Skeletal muscle tissue (tissue), 4 donors: ENCODE measurements around the gene PDE1C. TPM values are rescaled to one million over a fixed set of nuclear protein-coding genes. Genes with fewer than 3 reads are reported as not detected.
"Not testable (repeated sequence)": the region's sequence is repeated elsewhere in the genome, so short reads cannot be mapped to it uniquely, and the experiment has no call there.

Experiments used
- H3K27ac ChIP-seq: one replicate; pipeline ENCODE4 v1.7.0; 2013; ENCODE audit warnings: mild to moderate bottlenecking, low read depth, low read length, inconsistent platforms
- H3K27me3 ChIP-seq, 3 donors: one replicate each; pipeline ENCODE4 v1.7.0; 2013; ENCODE audit warnings: low read length in 3 of 3; ENCODE audit not compliant: control insufficient read depth in 3 of 3, insufficient read depth in 3 of 3
- H3K36me3 ChIP-seq, 3 donors: one replicate each; pipeline ENCODE4 v1.7.0; 2013; ENCODE audit warnings: low read length in 3 of 3; ENCODE audit not compliant: control insufficient read depth in 3 of 3, insufficient read depth in 3 of 3
- H3K4me1 ChIP-seq, 3 donors: one replicate each; pipeline ENCODE4 v1.7.0; 2013; ENCODE audit warnings: low read length in 3 of 3, mild to moderate bottlenecking in 3 of 3; ENCODE audit not compliant: control insufficient read depth in 3 of 3, insufficient read depth in 3 of 3
- H3K4me3 ChIP-seq, 3 donors: one replicate each; pipeline ENCODE4 v1.7.0; 2013; ENCODE audit warnings: low read length in 3 of 3
- H3K9ac ChIP-seq, 3 donors: one replicate each; pipeline ENCODE4 v1.7.0; 2013; ENCODE audit warnings: low read length in 3 of 3, mild to moderate bottlenecking in 3 of 3, moderate library complexity in 2 of 3, low read depth in 1 of 3
- H3K9me3 ChIP-seq, 3 donors: one replicate each; pipeline ENCODE4 v1.7.0; 2013; ENCODE audit warnings: low read length in 3 of 3; ENCODE audit not compliant: control insufficient read depth in 3 of 3
- total RNA-seq: library from RNA; depleted of rRNA; stranded (reverse); fragments of >200 nt; gene quantifications from one replicate; pipeline ENCODE4 v1.2.3, GENCODE V29; 2014
- donor health status: Osteomylitis.

Gene PDE1C
- total RNA-seq, 1 donor from 2014 or later: 2.1 TPM

DNA sequence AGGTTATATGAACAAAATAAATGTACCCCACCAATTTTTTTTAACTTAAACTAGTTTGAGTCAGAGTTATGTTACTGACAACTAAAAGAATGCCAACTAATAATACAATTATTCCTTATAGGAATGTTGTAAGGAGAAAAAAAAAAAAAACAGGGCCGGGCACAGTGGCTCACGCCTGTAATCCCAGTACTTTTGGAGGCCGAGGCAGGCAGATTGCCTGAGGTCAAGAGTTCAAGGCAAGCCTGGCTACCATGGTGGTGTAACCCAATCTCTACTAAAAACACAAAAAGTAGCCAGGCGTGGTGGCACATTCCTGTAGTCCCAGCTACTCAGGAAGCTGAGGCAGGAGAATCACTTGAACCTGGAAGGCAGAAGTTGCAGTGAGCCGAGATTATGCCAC, 6.6 kb upstream of the PDE1C start:
- H3K27me3 ChIP-seq, H3K9ac ChIP-seq, H3K4me1 ChIP-seq, H3K9me3 ChIP-seq, H3K4me3 ChIP-seq, H3K27ac ChIP-seq, H3K36me3 ChIP-seq: not testable (repeated sequence)

GRCh38 chr7:32075612-32076011, 5.4 kb upstream of the PDE1C start:
- Histone ChIP-seq H3K9me3 (no peaks in the 10 kb centered on the region), H3K4me3 (no peak overlapping the region), H3K36me3 (no peaks in the 10 kb centered on the region), H3K9ac (no peak overlapping the region), H3K27me3 (peaks cover 12 to 16% (median 15%) of the 10 kb centered on the region in 3 donors), H3K27ac (no peak overlapping the region), H3K4me1 (peaks cover 0 to 2% (median 0%) of the 10 kb centered on the region in 3 donors)

DNA sequence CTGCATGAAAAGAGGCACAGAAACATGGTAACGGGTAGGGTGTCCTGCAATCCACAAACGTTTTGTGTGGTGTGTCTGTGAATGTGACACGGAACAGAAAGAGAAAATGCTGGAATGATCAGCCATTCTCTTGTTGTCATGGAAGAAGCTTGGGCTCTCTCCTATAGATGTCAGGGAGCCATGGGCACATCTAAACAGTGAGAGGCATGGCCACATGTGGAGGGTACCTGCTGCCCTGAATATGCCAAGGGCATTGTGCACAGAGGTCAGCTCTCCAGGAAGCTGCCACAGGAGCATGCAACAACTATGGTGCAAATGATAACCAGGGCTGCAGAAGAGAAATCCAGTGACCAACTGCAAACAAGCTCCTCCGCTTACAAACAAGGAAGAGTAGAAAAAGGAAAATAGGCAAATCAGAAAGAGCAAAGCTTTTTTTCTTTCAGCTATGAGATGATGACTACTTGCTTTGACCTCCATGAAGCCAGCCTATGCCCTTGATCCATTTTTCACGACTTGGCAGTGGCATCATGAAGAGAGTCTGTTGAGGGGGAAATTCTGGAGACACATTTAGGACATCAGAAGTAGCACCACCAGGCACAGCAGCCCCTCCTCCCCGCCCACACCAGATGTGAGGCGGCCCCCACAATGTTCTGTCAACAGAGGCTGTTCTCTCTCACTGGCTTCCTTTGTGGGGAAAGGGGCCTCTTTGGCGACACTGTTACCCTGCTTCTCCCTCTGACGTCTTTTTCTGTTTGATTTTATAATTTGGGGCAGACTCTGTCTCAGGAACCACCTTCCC, 4.8 kb upstream of the PDE1C start:
- Histone ChIP-seq H3K4me3 (no peak overlapping the region), H3K9me3 (no peaks in the 10 kb centered on the region), H3K27me3 (peaks cover 16 to 22% (median 20%) of the 10 kb centered on the region in 3 donors), H3K4me1 (peaks cover 1 to 3% (median 2%) of the 10 kb centered on the region in 3 donors), H3K27ac (no peak overlapping the region), H3K9ac (no peak overlapping the region), H3K36me3 (no peaks in the 10 kb centered on the region)

DNA sequence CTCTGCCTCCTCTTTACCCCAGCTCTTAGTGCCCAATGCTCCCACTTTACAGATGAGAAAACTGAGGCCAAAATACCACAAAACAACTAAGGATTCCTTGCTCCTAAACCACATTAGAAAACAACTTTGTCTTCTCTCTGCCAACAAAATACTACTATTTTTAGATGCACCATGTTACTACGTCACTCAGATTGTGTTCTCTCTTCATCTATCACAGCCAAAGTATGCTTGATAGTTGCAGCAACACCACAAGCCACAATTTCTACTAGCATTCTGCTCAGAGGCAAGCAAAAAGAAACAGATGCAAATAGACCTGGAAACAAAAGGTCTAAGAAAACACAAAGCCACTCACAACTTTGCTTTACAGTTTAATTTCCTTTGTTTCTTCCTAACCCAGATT, 3.3 kb upstream of the PDE1C start:
- Histone ChIP-seq H3K4me3 (no peak overlapping the region), H3K27me3 (peaks cover 16 to 25% (median 20%) of the 10 kb centered on the region in 3 donors), H3K4me1 (peaks cover 2 to 3% (median 3%) of the 10 kb centered on the region in 3 donors), H3K9ac (no peak overlapping the region), H3K36me3 (no peaks in the 10 kb centered on the region), H3K9me3 (no peaks in the 10 kb centered on the region), H3K27ac (no peak overlapping the region)

GRCh38 chr7:32072397-32072796, 2.2 kb upstream of the PDE1C start:
- no peak overlapping the region for H3K9ac ChIP-seq
- peaks cover 2 to 3% (median 3%) of the 10 kb centered on the region in 3 donors for H3K4me1 ChIP-seq
- H3K4me3 ChIP-seq: no peak overlapping the region

DNA sequence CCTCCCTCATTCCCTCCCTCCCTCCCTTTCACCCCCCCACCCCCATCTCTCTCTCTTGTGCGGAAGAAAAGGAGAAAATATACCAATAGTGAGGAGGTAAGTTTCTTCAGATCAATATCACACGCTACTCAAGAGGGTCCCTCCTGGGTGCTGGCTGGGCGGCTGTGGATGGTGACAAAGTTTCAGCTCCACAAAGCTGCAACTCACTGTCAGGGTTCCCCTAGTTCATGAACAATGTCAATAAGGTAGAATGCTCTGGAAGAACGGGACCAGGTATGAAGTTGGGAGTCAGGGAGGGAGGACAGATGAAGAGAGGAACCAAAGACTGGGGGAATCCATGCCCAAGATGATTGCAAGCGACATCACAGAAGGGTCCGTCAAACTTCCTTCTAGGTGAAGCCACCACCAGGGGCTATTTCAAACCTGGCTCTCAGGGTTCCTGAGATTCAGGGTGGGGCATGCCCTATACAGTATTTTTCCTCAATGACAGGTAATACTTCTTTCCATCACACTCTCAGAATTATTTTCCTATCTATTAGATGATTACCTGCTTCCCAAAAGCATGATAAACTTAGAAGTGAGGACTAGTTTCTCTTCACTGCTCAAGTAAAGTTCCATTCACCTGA, 1.4 kb upstream of the PDE1C start:
- H3K4me3 ChIP-seq: peak overlapping the region in 1 of 3 donors; percentile 51
- H3K9me3 ChIP-seq: no peaks in the 10 kb centered on the region
- H3K36me3 ChIP-seq: no peaks in the 10 kb centered on the region
- peaks cover 2 to 3% (median 3%) of the 10 kb centered on the region in 3 donors for H3K4me1 ChIP-seq
- no peak overlapping the region for H3K27ac ChIP-seq
- no peak overlapping the region for H3K9ac ChIP-seq
- H3K27me3 ChIP-seq: peaks cover 16 to 28% (median 24%) of the 10 kb centered on the region in 3 donors

More at GRCh38 chr7:32072397-32072796, 2.2 kb upstream of the PDE1C start:
- H3K27me3 ChIP-seq: peaks cover 16 to 25% (median 22%) of the 10 kb centered on the region in 3 donors
- no peak overlapping the region for H3K27ac ChIP-seq
- no peaks in the 10 kb centered on the region for H3K36me3 ChIP-seq
- H3K9me3 ChIP-seq: no peaks in the 10 kb centered on the region

DNA sequence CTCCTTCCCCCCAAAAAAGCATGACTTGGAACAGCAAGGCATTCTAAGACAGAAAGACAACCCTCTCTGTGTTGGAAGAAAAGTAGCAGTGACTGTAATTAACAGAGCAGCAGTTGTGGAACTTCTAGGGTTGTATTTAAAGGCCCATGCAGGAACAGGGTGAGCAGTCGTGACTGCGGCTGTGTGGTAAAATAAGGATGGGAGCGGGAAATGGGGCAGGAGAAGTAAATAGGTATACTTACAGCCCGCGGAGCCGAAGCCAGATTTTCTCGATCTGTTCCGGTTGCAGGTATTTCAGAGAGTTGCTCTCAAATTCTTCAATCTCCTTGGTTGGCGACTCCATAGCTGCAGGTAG, 179 bp downstream of the PDE1C start:
- H3K9me3 ChIP-seq: no peaks in the 10 kb centered on the region
- H3K27ac ChIP-seq: no peak overlapping the region
- H3K4me3 ChIP-seq: peak overlapping the region; percentile 12 to 53 (median 52)
- no peaks in the 10 kb centered on the region for H3K36me3 ChIP-seq
- H3K9ac ChIP-seq: peak overlapping the region in 1 of 3 donors; percentile 54
- H3K4me1 ChIP-seq: peaks cover 2 to 3% (median 3%) of the 10 kb centered on the region in 3 donors
- H3K27me3 ChIP-seq: peaks cover 16 to 28% (median 24%) of the 10 kb centered on the region in 3 donors

DNA sequence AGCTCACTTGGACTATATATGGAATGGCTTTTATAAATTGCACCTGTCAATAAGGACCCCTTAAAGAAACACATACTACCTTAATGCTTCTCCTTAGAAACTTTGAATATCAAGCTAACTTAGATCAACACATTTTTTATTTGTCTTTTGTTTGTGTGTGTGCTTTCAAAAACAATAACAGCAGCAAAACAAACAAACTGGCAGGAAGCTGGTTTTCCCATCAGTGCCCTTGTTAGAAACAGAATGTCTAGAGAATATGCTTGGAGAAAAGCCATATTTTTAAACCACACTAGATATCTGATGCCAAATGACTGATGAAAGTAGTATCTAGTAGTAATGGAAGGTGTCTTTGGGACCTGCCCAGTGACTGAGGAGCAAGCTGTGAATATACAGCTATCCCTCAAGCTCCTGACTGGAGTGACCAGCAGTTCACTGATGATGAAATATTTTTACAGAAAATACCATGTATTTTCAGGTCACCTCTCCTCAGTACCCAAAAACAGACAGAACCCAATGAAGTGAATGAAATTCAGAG, 1.0 kb downstream of the PDE1C start:
- Histone ChIP-seq H3K27ac (no peak overlapping the region), H3K9ac (no peak overlapping the region), H3K4me3 (no peak overlapping the region), H3K27me3 (peaks cover 16 to 28% (median 24%) of the 10 kb centered on the region in 3 donors), H3K9me3 (no peaks in the 10 kb centered on the region), H3K4me1 (peaks cover 2 to 3% (median 3%) of the 10 kb centered on the region in 3 donors), H3K36me3 (no peaks in the 10 kb centered on the region)

DNA sequence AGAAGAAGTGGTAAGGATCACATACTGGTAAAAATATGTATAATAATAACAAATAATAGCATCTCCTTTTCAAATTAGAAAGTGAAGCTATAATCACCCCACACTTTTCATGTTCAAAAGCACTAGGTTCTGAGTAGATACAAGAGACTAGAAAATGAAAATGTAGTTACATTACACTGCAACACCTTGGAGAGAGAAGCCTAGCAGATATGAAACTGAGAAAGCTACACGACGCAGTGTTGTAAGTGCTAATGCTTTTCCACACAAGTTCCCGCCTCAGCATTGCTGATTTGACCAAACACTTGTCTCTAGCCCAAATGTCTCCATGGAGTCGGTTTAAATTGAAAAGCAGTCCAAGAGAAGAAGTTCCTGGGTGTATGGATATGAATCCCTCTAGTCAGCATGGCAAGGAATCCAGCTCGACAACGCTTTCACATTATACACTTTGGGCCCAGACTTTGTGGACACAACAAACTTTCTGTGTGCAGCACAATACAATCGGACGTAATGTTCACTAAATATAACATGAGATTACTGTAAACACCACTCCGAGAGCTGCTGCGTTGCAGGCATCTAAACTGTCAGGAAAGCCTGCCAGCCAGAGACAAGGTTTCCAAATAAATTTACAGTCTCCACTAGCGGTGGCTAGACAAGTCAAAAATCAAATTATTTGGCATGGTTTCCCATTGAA, 1.7 kb downstream of the PDE1C start:
- no peaks in the 10 kb centered on the region for H3K36me3 ChIP-seq
- no peak overlapping the region for H3K27ac ChIP-seq
- peaks cover 16 to 28% (median 23%) of the 10 kb centered on the region in 3 donors for H3K27me3 ChIP-seq
- H3K9me3 ChIP-seq: no peaks in the 10 kb centered on the region
- no peak overlapping the region for H3K9ac ChIP-seq
- H3K4me3 ChIP-seq: no peak overlapping the region
- H3K4me1 ChIP-seq: peaks cover 2 to 3% (median 3%) of the 10 kb centered on the region in 3 donors
